Epidermal melanocyte (primary cell): ENCODE measurements around the gene KISS1R.
A peak's percentile ranks its signal among the peaks of the same experiment; 100 is the strongest.

Source experiments
- DNase-seq: peaks from one replicate; pipeline ENCODE4 v3.0.0; 2011; ENCODE audit warnings: low spot score; ENCODE audit not compliant: insufficient read length

Gene KISS1R

DNA sequence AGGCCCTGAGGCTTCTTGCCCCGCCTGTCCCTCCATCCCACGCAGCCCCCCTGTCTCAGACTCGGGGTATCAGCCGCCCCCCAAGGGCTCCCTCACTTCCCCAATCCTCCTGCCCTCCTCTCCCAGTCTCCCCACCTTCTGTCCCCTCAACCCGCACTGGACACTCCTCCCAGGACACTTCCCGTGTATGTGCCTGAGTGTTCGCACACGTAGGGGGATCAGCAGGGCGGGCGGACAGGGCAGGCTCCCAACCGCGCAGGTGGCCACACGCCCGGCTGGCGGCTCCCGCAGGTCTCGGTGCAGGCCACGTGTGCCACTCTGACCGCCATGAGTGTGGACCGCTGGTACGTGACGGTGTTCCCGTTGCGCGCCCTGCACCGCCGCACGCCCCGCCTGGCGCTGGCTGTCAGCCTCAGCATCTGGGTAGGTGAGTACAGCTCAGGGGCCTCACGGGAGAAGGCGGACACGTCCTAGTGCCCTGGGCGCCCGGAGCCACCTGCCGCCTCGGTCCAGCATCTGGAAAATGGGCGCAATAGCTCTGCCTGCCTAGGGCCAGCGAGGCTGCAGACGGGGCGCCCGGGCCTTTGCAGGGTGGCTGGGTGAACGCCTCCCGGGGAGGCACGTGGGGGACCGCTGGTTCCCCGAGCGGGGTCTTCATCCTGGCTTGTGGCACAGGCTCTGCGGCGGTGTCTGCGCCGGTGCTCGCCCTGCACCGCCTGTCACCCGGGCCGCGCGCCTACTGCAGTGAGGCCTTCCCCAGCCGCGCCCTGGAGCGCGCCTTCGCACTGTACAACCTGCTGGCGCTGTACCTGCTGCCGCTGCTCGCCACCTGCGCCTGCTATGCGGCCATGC lies 2.3 kb downstream of the KISS1R start:
- DNase-seq: no peak

DNA sequence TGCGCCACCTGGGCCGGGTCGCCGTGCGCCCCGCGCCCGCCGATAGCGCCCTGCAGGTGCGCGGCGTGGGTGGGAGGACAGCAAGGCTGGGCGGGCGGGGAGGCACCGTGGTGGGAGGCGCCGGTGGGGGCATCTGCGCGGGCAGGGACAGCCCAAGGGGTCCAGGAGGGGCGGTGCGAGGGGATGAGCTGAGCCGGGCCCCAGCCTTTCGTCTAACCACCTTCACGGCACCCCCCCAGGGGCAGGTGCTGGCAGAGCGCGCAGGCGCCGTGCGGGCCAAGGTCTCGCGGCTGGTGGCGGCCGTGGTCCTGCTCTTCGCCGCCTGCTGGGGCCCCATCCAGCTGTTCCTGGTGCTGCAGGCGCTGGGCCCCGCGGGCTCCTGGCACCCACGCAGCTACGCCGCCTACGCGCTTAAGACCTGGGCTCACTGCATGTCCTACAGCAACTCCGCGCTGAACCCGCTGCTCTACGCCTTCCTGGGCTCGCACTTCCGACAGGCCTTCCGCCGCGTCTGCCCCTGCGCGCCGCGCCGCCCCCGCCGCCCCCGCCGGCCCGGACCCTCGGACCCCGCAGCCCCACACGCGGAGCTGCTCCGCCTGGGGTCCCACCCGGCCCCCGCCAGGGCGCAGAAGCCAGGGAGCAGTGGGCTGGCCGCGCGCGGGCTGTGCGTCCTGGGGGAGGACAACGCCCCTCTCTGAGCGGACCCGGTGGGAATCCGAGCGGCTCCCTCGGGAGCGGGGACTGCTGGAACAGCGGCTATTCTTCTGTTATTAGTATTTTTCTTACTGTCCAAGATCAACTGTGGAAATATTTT lies 3.1 kb downstream of the KISS1R start:
- DNase-seq: no peak

- no peak for DNase-seq
Measured at GRCh38 chr19:924553-925086, 7.5 kb downstream of the KISS1R start.

DNA sequence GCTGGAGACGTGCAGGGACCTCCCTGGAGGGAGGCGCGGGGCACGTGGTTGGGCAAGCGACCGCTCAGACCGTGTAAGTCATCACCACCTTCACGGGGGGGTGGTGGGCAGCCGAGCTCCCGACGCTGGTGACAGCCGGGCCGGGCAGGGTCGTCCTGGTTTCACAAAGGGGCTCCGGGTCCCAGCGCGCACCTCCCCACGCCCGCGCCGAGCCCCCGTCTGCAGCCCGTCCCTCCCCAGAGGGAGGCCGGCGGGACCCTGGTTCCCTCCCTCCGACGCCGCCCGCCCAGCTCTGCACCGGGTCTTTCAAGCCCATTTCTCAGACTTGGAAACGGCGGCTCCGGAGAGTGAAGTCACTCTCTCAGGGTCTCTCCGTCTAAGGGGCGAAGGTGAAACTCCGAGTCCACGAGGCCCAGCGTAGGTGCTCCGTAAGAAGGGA lies 8.0 kb downstream of the KISS1R start:
- DNase-seq: peak; percentile 95

GRCh38 chr19:925526-926322 lies 8.6 kb downstream of the KISS1R start, which contains the start of gene ARID3A:
TSS of gene ARID3A (plus strand) at chr19:926035. CDS start at chr19:929529, 3,494 bp downstream.
- peak; percentile 99 for DNase-seq

- DNase-seq: no peak
Measured at GRCh38 chr19:926323-926588, 9.1 kb downstream of the KISS1R start.

DNA sequence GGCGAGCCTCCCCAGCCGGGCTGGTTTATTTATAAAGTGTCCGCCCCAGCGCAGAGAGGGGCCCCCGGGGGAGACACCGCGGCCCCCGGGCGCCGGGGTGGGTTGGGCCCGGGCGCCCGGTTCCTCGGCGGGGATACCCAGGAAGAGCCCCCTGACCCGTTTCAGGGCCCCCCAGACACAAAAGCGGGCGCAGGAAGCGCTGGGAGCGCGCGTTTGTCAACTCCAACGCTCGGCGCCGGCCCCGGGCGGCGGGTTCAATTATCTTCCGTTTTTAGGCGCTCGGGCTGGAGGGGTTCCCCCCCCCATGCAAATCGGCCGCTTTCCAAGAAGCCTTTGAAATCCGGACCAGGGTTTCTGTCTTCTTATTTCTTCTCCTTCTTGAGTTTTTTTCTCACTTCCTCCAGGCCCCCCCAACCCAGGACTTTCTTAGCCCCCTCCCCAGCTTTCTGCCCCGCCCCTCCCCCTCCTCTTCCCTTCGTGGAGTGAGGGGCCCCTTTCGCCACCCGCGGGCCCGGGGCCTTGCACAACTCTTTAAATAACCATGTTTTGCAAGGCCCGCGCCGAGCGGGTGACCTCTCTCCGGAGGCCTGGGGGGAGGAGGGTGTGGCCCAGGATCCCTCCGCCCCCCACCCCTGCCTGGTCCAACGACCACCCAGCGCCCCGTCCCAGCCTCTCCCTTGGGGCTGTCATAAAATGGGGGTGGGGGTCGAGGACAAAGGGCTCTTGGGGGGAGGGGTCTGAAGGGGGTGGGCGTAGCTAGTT lies 9.6 kb downstream of the KISS1R start:
- DNase-seq: peak; percentile 48

- DNase-seq: no peak
Measured at GRCh38 chr19:927351-927779, 10.2 kb downstream of the KISS1R start.

DNA sequence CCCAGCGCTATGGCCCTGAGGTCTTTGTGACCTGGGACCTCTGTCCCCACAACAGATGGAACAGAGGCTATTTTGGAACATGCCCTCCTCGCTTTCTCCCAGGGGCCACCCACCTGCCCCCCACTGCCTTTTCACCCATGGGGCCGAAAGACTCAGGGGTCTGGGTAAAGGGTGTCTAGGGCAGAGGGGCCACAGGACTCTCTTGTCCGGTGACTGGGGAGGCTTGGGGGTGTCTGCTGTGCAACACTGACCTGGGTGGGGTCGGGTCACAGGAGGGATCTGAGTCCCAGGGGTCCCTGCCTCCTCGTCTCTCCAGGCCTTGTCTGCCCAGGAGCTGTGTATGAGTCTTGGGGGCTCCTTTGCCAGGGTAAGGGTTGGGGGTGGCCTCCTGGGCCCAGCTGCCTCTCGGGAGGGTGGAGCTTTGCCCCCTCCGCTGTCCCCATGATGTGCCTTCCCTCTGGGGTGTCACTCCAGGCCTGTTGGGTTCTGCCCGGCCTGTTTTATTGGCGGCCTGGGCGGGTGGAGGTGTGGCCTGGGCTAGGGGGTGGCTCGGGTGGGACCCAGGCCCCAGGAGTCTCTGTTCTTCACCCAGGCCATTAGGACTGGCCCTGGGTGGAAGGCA lies 10.8 kb downstream of the KISS1R start:
- DNase-seq: peak; percentile 59

DNA sequence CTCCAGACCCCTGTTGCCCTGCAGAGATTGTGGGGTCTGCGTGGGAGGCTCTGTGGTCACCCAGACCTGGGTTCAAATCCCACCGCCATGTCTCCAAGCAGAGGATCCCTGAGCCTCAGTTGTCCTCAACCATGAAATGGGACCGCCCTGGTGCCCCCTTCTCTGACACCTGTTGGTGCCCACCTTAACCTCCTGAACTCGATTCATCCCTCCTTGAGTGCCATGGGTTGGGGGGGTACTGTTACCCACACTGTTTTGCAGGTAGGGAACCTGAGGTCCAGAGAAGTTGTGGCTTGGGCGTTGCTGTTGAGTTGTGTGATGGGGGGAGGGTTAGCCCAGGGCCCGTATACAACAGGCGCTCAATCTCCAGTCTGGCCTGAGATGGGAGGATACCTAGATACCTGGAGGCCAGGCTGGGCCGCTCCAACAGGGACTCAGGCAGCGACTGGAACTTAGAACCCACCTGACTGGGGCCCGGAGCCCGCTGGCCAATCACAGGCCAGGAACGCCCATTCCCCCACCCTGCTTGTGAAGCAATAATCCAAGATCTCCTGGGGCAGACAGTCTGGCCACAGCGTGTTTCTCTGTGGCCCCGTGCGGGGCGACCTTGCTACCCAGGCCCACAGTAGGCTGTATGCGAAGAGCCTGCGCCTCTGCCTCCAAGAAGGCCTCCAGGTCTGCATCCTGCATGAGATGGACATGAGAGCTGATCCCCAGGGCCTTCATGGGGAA lies 11.5 kb downstream of the KISS1R start:
- peak; percentile 49 for DNase-seq

DNA sequence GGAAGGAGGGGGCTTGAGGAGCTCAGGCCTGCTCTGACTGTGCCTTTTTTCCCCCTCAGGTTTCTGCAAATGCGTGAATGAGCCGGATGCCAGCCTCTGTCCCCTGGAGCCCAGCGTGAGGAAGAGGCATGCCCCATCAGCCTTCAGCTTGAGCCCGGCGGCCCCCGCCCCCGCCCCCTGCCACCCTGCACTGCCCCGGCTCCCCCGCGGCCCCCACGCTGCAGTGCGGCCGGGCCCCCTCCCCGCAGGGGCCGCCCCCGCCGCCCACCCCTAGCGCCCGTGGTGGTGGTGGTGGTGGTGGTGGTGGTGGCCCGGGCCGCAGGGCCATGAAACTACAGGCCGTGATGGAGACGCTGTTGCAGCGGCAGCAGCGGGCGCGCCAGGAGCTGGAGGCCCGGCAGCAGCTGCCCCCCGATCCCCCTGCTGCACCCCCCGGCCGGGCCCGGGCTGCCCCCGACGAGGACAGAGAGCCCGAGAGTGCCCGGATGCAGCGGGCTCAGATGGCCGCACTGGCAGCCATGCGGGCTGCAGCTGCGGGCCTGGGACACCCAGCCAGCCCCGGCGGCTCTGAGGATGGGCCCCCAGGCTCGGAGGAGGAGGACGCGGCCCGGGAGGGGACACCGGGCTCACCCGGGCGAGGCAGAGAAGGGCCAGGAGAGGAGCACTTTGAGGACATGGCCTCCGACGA lies 12.2 kb downstream of the KISS1R start:
- DNase-seq: no peak

GRCh38 chr19:929891-930258 lies 12.7 kb downstream of the KISS1R start:
- DNase-seq: no peak

GRCh38 chr19:931860-932647 lies 14.9 kb downstream of the KISS1R start:
- DNase-seq: no peak

- DNase-seq: peak; percentile 97
Measured at GRCh38 chr19:932648-933552, 15.8 kb downstream of the KISS1R start.

- no peak for DNase-seq
Measured at GRCh38 chr19:933553-933882, 16.4 kb downstream of the KISS1R start.

DNA sequence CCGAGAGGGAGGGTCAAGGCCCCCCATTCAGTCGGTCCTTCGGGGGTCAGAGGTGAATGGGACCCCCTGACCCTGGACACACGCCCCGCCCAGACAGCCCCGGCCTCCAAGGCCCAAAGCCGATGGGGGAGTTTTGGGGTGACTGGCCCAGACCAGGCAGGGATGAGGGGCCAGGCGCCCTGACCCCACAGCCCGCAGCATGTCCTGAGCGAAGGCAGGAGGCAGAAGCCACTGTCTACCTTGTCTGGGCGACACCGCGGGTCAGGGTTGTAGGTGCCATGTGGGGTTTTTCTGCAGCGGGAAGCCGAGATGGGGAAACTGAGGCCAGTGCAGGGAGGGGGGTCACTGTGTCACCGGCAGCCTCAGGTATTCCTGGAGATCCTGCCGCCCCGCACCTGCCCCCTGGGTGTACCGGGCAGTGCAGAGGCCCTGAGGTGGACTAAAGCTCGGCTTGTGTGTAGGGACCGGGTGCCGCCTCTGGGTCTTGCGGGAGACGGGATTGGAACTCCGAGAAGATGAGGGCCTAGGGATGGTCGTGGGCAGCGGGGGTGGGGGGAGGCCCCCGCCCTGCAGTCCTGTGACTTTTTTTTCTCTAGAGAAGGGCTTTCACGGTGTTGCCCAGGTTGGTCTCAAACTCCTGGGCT lies 17.2 kb downstream of the KISS1R start:
- no peak for DNase-seq
